Measurements from ENCODE around the gene BRI3. TPM values are rescaled to one million over a fixed set of nuclear protein-coding genes. Genes with fewer than 3 reads are reported as not detected.

Gene BRI3
- total and polyA plus RNA-seq, 12 donors, result 50.2 to 379 (median 182) TPM

- 67 to 78% (median 76%) methylated on average over 28 of the region's 28 CpGs for WGBS, 4 donors
- no peak for DNase-seq
- no peaks in the 10 kb centered on the region for H3K9me3 ChIP-seq (replicated peaks in 1 of 3)
- TF ChIP-seq CTCF (IDR thresholded peaks at IDR 0.05), result no peak
- no peak overlapping the region for H3K27ac ChIP-seq
- intact Hi-C loops (cut with DNase I), result no loop called here
- H3K27me3 ChIP-seq, result no peaks in the 10 kb centered on the region
- no peak overlapping the region for H3K4me3 ChIP-seq
- no peaks in the 10 kb centered on the region for H3K36me3 ChIP-seq (replicated peaks in 1 of 2)
- no peaks in the 10 kb centered on the region for H3K4me1 ChIP-seq (replicated peaks in 1 of 2)
Measured at GRCh38 chr7:98323597-98324322, 42.3 kb downstream of the BRI3 start.

GRCh38 chr7:98324782-98325181 is 43.3 kb downstream of the BRI3 start:
- no peaks in the 10 kb centered on the region for H3K36me3 ChIP-seq (replicated peaks in 1 of 2)
- no peaks in the 10 kb centered on the region for H3K9me3 ChIP-seq (replicated peaks in 1 of 3)
- TF ChIP-seq POLR2A (IDR thresholded peaks at IDR 0.05) (no peak), CTCF (IDR thresholded peaks at IDR 0.05) (no peak)
- 91 to 94% (median 94%) methylated on average over 6 of the region's 6 CpGs for WGBS, 4 donors
- no peak overlapping the region for H3K27ac ChIP-seq
- no peak for DNase-seq
- no peaks in the 10 kb centered on the region for H3K4me1 ChIP-seq (replicated peaks in 1 of 2)
- intact Hi-C loops (cut with DNase I), result no loop called here
- H3K4me3 ChIP-seq, result no peak overlapping the region
- no peaks in the 10 kb centered on the region for H3K27me3 ChIP-seq

- Histone ChIP-seq H3K9me3 (replicated peaks in 1 of 3) (no peaks in the 10 kb centered on the region), H3K4me1 (replicated peaks in 1 of 2) (no peaks in the 10 kb centered on the region), H3K27ac (peak overlapping the region in 1 of 5 donors; percentile 36), H3K36me3 (replicated peaks in 1 of 2) (no peaks in the 10 kb centered on the region), H3K27me3 (no peaks in the 10 kb centered on the region), H3K4me3 (no peak overlapping the region)
- intact Hi-C loops (cut with DNase I), result no loop called here
- 66 to 79% (median 68%) methylated on average over 12 to 14 of the region's 14 CpGs for WGBS, 4 donors
- no peak for DNase-seq
- TF ChIP-seq CTCF (IDR thresholded peaks at IDR 0.05) (no peak), POLR2A (IDR thresholded peaks at IDR 0.05) (no peak)
Measured at GRCh38 chr7:98329100-98329790, 47.8 kb downstream of the BRI3 start.

- H3K27ac ChIP-seq, result no peak overlapping the region
- H3K4me1 ChIP-seq (replicated peaks in 1 of 2), result no peaks in the 10 kb centered on the region
- intact Hi-C loops (cut with DNase I), result no loop called here
- H3K9me3 ChIP-seq (replicated peaks in 1 of 3), result no peaks in the 10 kb centered on the region
- H3K4me3 ChIP-seq, result no peak overlapping the region
- no peaks in the 10 kb centered on the region for H3K36me3 ChIP-seq (replicated peaks in 1 of 2)
- TF ChIP-seq POLR2A (IDR thresholded peaks at IDR 0.05) (no peak), CTCF (IDR thresholded peaks at IDR 0.05) (no peak)
- H3K27me3 ChIP-seq, result no peaks in the 10 kb centered on the region
- no peak for DNase-seq
- WGBS, 4 donors, result 74 to 79% (median 79%) methylated on average over 9 of the region's 9 CpGs
Measured at GRCh38 chr7:98329791-98330373, 48.4 kb downstream of the BRI3 start.
